NCI-H128 (cell line): ENCODE results near the gene SCML2.
"Not testable (repeated sequence)": the region's sequence is repeated elsewhere in the genome, so short reads cannot be mapped to it uniquely, and the experiment has no call there.

Source experiments
- DNase-seq: peaks from one replicate; lab custom pipeline; 2025; ENCODE audit not compliant: unreplicated experiment; lab: John Stamatoyannopoulos, UW

SCML2 gene

DNA sequence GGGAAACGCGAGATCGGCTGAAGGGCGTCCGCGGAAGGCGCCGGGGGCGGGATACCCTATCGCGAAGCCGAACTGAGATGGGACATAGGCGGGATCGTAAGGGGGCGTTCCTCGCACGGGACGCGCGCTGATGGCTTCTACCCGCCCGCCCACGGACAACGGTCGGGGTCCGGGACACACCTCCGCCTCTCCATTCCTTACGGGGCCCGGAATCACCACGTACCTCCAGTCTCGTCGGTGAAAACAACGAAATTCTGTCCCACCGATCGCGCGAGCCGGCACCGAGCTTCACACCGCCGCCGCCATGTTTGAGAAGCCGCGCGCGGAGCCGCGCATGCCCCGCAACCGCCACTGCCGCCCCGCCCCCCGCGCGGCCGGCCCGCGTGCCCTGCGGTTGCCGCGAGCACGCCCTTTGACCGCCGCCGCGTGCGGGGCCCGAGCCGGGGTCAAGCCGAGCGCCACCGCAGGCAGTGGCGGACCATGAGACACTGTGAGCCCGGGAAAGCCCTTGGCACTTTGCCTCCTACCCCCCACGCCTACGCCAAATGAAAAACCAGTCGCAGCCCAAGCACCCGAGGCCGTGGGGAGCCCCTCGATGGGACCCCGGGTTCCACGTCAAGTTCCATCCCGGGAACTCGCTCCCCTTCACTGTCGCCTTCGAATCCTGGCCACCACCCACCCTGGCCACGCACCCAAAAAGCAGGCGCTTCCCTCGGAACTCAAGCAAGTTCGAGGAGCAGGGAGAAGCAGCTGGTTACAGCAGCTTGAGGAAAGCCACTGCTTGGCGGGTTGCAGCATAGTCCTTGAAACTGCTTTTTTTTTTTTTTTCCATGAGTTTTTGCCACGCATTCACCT lies at the start of gene SCML2:
Gene SCML2 (minus strand): TSS at position 320 of the 855 bp plus-strand sequence. CDS start 20,617 bp downstream, outside the sequence.
- DNase-seq: no peak

DNA sequence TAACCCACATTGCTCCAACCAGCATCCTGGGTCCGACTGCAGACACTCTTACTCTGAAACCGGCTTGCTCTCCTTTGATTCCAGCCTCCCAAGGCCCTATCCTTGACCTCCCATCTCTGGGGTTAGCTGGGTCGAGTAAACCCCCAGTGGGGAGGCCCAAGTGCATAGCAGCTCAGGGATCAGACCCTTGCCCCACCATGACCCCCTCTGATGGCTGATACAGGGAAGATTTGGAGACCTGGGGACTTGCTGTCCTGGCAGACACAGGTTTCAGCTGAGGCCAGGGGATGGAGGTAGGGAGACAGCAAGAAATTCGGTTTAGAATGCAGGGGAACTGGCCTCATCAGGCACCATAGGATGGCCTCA lies 47.3 kb upstream of the SCML2 start:
- DNase-seq: no peak

DNA sequence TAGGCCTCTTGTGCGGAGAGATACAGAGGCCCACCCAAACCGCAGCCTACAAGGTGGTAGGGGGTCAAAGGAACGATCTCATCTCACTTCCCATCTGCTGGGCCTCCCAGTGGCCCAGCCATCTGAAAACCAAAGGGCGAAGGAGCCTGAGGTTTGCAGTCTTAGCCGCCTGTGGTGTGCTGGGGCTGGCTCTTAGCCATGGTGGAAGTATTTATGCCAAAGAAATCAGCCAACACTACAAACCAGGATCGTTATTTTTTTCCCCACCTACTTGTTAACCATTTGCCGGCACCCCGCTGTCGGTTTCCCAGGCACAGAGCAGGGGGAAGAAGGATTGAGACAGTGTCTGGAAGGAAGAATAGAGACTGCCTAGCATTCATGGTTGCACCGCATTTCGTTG lies 40.0 kb upstream of the SCML2 start:
- DNase-seq: no peak

DNA sequence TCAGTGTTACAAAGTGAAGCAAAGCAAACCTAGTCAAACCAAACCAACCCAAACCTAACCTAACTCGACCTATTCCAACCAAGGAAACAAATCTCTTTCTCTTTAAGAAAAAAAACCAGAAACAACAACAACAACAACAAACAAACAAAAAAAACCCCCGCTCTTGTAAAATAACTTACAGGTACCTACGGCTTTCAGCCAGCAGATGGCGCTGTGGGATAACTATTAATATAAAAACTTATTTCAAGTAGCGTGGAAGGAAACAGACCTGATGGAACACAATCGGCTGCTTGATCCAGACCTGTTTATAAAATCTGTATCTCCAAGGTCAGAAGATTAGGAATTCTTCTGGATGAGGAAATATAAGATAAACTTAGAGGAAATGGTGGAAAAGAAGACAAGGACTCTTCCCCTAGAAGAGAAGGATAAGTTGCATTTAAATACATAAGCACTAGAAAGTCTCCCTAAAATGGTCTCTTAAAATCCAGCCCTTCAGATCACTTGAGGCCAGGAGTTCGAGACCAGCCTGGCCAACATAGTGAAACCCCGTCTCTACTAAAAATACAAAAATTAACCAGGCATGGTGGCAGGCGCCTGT lies 36.6 kb upstream of the SCML2 start:
- peak; percentile 5 for DNase-seq

DNA sequence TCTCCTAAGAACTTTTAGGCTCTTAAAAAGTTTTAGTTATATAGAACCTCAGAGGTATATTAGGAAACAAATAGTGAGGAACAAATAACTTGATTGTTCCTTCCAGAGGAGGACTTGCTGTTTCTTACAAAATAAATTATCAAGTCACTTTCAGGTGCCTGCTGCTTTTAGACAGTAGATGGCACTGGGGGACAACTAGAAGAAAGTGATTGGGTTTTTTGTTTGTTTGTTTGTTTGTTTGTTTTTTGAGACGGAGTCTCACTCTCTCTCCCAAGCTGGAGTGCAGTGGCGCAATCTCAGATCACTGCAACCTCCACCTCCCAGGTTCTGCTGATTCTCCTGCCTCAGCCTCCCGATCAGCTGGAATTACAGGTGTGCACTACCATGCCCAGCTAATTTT lies 35.5 kb upstream of the SCML2 start:
- DNase-seq: no peak

DNA sequence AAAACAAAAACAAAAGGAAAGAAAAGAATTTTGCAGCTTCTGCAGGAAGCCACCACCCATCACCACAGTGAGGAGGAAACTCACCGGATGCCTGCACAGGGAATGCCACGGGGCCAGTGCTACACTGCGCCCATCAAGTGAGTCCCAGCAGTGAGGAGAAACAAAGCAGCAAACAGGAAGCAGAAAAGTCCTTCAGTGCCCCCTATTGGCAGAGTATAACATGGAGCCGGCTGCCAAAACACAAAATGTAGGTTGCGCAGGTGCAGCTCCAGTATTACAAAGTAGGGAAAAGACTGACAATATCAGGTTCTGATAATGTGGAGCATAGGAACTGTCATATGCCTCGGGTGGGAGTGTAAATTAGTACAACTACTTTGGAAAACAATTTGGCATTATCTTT lies 23.3 kb upstream of the SCML2 start:
- DNase-seq: no peak

DNA sequence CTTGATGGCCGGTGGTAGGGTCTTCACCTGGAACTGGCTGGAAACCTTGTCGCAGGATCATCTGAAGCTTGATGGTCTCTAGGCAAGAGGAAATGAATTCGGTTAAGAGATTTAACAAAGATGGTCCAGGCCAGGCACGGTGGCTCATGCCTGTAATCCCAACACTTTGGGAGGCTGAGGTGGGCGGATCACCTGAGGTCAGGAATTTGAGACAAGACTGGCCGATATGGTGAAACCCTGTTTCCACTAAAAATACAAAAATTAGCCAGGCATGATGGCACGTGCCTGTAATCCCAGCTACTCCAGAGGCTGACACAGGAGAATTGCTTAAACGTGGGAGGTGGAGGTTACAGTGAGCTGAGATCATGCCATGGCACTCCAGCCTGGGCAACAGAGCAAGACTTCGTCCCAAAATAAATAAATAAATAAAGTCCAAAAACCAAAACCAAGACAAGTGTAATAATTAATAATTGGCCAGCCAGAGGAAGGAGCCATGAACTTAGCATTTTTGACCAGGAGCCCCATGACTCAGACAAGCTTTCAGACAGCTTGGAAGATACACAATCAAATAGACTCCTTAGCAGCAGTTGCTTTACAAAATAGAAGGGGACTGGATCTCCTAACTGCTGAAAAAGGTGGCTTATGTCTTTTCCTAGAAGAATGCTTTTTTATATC lies 20.8 kb upstream of the SCML2 start:
- DNase-seq: not testable (repeated sequence)

DNA sequence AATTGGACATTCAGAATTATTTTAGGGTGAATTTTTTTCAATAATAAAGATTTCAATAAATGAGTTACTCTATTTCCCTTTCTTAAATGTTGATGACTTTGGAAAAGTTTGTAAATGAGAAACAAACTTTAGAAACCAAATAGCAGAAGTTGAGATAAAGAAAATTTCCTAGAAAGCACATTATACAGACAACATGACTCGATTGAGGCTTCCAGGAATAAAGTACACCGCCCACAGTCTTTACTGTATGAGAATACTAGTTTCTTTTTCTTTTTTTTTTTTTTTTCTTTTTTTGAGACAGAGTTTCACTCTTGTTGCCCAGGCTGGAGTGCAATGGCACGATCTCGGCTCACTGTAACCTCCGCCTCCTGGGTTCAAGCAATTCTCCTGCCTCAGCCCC lies 14.6 kb upstream of the SCML2 start:
- not testable (repeated sequence) for DNase-seq

DNA sequence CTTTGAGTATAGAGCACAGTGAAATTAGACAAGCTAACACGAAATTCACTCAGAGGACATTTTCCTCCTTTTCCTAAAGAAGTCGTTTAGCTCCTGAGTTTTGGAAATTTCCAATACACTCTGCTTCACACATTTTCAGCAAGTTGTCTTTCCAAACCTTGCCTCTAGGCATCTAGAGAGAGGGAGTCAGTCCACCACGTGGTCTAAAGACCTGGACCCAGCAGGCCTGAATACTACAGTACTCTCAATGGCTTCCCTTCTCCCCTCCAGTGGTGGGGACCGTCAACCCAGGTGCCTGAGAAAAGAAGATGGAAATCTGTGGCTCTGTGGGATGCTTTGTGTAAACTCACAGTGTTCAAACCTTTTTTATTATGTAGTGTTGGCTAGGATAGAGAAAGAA lies 13.9 kb upstream of the SCML2 start:
- DNase-seq: no peak

DNA sequence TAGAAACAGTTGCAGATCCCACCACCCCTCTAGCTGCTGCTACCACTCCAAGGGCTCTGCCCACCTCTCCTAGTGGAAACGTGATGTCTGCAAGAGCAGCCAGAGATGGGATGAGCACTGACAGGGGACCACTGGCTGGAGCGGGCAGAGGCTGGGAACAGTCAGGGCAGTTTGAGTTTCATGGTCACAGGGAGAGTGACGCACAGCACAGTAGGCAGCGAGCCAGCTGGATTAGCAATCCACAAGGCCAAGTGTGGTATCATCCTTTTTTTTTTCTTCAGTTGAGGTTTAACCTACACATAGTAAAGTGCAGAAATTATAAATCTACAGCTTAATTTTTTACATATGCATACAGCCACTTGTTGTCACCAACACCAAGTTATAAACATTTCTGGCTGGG lies 6.4 kb upstream of the SCML2 start:
- no peak for DNase-seq

DNA sequence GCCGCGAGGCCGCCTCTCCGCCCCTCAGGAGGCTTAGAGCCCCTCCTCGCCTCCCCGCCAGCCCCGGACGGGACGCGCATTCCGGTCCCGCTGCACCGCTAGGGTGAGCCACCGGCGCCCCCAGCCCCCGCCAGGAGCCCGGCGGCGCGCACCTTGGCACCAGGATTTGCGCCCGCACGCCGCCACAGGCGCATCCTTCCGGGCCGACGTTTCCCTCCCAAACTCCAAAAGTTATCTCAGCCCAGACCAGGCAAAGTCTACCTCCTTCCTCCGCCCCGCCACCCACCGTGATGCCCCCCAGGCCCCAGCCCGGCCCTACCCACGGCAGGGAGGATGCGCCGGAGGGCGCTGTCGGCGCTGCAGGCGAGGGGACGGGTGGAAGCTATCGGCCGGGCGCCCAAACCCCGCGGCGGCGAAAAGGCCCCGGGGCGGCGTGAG lies 538 bp downstream of the SCML2 start:
- DNase-seq: peak; percentile 5

DNA sequence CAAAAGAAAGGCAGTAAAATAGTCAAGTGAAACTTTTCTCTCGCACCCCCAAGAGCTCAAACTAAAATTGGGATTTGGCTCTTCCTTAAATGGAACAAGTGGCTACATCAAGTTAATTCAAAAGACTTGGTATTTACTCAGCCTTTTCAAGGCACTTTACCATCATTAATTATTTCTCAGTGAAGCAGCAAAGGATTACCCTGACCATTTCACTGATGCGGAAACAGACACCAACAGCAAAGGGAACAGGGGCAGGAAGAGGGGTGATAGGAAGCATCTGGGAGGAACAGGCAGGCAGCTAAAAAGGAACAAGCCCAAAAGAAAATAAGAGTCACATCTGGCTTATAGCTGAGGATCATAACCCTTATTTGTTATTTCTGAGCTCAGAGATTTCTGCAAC lies 2.7 kb downstream of the SCML2 start:
- no peak for DNase-seq

DNA sequence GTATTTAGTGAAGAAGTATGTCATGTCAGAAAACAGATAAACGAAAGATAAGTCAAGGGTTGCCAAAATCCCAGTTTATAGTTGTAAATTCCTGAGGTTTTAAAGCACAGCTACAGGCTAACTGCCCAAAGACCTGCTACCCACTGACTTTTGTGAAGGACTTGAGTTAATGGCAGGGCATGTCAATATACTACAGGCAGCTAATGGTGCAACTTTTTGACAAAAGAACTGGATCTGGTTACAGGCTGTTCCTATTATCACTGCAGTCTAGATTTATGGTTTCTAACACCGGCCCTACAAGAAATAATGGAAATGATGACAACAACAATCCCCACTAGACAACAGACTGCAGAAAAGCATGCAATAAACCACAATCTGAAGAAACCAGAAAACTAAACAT lies 6.4 kb downstream of the SCML2 start:
- peak; percentile 5 for DNase-seq

DNA sequence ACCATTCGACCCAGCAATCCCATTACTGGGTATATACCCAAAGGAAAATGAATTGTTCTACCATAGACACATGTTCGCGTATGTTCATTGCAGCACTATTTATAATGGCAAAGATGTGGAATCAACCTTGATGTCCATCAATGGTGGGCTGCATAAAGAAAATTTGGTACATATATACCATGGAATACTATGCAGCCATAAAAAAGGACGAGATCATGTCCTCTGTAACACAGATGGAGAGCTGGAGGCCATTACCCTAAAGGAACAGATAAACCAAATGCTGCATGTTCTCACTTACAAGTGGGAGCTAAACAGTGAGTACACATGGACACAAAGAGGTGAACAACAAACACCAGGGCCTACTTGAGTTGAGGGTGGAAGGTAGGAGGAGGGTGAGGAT lies 45.1 kb downstream of the SCML2 start:
- DNase-seq: no peak

DNA sequence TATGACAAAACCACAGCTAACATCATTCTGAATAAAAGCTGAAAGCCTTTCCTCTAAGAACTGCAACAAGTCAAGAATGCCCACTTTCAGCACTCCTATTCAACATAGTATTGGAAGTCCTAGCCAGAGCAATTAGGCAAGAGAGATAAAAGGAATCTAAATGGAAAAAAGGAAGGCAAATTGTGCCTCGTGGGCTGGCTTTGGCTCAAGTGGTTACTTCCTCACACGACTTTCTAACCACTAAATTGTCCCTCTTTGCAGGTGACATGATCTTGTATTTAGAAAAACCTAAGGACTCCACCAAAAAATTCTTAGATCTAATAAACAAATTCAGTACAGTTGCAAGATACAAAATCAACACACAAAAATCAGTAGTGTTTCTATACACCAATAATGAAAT lies 57.2 kb downstream of the SCML2 start:
- no peak for DNase-seq

DNA sequence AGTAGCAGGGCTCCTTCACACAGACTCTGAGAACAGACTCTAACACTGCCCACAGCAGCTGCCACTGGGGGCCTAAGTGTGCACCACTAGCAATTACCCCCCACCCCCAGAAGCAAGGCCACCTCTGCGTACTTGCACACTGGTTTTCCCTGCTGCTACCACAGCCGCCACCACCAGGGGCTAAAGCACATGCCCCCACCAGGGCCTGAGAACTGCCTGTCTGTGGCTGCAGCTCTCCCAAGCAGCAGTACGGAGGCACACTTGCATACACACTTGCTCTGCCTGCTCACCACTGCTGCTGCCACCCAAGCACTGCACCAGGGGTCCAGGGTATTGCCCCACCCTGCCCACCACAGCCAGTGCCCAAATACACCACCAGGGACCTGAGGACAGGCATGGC lies 59.6 kb downstream of the SCML2 start:
- DNase-seq: no peak

DNA sequence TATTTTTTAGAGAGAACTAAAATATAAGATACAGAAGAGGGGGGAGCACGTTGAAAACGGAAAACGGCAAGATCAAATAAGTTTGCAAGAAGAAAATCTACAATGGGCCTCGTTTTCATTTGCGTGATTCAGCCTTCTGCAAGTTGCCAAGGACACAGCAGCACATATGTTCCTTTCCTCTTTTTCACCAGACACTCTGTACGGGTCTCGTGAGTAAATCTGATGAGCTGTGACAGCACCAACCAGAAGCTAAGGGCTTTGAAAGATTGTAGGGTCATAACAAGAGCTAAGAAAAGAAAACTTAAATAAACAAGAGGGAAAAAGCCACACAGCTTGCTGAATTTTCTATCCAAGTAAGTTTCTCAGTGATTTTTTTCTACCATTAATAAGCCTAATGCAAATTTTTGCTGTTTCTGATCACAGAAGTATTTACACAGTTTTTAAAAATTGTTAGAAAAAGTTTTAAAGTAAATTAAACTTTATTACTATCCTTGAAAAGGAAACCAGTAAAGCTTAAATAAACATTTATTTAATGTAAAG lies 63.4 kb downstream of the SCML2 start:
- no peak for DNase-seq

DNA sequence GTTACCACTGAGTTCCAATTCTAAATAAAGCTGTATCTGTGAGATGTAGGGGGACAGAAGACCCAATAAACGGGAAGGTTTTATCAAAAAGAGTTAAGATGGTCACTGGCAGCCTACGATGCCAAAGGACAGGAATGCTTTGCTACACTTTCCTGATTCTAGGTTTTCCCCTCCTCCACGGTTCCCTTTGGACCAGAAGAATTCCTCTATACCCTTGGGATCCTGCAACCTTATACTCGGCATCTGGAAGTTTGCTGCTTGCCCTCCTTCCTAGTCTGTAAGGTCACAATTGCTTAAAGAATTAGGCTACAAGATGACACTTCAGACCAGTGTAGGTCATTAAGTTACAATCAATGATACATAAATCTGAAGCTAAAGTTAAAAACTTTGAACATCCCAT lies 64.3 kb downstream of the SCML2 start:
- no peak for DNase-seq

DNA sequence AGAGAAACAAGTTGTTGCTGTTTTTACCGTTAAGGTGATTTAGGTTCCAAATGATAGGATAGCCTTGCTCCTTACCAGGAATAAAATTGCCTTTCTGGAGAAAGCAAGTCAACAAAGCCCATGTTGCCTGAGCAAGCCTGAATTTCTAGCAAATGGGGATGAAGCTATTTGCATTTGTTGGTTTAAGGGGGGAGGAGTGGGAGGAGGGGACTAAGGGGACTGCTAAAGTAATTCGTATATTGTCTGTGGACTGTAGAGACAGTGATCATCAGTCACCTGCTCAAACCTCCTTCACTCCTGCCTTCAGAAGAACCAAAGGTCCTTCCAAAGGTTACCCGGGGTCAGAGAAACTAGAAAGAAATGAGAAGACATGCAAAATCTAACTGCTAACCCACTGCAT lies 65.8 kb downstream of the SCML2 start:
- DNase-seq: no peak

DNA sequence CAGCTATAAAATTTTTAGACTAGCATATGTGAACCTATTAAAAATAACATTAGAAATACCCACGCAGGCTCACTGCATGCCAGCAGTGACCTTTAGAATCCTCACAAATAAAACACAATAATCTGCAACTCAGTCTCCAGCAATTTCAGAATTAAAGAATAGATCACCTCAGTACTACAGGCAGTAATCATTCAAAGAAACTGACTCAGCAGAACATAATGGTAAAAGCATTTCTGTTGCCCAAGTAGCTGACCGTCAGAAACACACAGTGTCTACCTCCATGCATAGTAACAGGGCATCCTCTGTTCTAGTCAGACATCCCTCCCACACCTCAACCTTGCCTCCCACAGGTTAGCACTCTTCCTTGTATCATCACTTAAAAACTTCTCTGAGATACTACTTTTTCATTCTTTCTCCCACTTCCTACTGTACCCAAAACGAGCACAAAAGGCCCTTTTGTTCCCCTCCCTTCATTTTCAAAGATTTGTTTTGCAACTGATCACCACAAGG lies 68.1 kb downstream of the SCML2 start:
- DNase-seq: no peak

DNA sequence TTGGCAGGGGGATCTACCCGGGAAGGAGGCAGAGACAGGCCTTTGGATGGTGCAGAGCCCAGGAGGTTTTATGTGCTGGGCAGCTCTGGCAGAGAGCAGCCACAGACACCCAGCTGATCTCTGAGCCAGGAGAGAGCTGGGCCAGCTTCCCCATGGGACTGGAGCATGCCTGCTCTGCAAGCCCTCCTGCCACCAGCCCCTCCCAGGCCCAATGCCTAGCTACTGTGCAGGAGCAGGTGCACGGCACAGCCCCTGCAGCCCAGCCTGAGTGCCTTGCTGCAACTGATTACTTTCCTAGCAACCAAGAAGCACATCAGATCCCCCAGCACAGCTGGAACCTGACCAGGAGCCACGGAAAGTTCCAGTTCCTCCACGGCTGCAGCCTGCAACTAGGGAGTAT lies 76.0 kb downstream of the SCML2 start:
- no peak for DNase-seq

DNA sequence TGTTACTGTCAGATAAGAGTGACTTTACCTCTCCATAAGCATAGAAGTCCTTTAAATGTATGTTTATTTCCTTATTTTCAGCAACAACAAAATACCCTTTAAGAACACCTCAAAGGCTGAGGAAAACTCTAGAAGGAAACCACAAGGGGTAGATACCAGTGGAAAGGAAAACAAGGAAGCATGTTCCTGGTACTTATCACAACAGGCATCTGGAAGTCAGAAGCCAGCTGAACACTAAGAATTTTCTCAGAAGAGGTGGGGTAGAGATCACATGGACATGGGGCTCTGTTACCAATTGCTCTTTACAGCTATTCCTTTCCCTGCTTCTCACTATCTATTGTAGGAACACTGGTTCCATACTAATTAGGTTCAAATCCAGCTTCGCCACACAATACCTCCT lies 82.3 kb downstream of the SCML2 start:
- DNase-seq: no peak
